ENCODE measurements around the gene ACSL1. TPM values are rescaled to one million over a fixed set of nuclear protein-coding genes. Genes with fewer than 3 reads are reported as not detected.
"Not testable (repeated sequence)": the region's sequence is repeated elsewhere in the genome, so short reads cannot be mapped to it uniquely, and the experiment has no call there.

Gene ACSL1
- total RNA-seq, 1 donor = 57.5 TPM

DNA sequence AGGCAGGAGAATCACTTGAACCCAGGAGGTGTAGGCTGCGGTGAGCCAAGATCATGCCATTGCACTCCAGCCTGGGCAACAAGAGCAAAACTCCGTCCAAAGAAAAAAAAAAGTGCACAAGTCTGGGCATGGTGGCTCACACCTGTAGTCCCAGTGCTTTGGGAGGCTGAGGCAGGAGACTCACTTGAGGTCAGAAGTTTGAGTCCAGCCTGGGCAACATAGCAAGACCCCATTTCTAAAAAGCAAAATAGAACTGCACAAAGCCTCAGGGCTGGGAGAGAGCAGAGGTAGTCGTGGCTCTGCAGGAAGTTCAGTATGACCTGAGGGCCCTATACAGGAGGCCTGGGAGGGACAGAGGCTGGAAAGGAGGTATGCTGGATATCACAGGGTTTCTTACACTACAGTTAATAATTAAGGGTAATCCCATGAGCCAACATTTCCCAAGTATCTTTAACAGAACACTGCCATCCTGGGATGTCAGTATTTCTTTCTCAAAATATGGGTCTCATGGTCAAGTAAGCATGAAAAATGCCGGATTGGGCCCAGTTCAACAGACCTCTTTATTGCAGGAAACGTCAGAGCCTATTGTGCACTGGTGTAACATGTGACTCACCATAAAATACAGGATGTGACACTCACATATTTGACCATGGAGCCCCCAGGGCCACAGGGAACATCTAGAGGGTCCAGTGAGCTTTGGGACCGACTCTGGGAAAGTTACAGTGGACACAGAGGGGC lies 37.8 kb downstream of the ACSL1 start:
- Histone ChIP-seq H4K20me1 (ENCODE audit: insufficient read depth, low read length) (no peaks in the 10 kb centered on the region), H3K27me3 (ENCODE audit: insufficient read depth, low read length) (no peaks in the 10 kb centered on the region), H3K4me1 (ENCODE audit: insufficient read depth, low read length) (peaks cover 7% of the 10 kb centered on the region), H3K9me3 (ENCODE audit: low read depth, low read length) (no peaks in the 10 kb centered on the region), H3K79me2 (ENCODE audit: insufficient read depth, low read length) (no peaks in the 10 kb centered on the region), H2AFZ (ENCODE audit: low read length) (no peak overlapping the region), H3K36me3 (ENCODE audit: insufficient read depth, low read length) (peaks cover 10% of the 10 kb centered on the region), H3K27ac (ENCODE audit: low read depth, low read length) (no peak overlapping the region), H3K4me2 (ENCODE audit: insufficient read depth, low read length) (no peak overlapping the region), H3K4me3 (ENCODE audit: insufficient read depth, low read length) (no peak overlapping the region)
- DNase-seq (ENCODE audit: insufficient read length, low spot score, missing footprints) = no peak
- TF ChIP-seq, protein P1, sequence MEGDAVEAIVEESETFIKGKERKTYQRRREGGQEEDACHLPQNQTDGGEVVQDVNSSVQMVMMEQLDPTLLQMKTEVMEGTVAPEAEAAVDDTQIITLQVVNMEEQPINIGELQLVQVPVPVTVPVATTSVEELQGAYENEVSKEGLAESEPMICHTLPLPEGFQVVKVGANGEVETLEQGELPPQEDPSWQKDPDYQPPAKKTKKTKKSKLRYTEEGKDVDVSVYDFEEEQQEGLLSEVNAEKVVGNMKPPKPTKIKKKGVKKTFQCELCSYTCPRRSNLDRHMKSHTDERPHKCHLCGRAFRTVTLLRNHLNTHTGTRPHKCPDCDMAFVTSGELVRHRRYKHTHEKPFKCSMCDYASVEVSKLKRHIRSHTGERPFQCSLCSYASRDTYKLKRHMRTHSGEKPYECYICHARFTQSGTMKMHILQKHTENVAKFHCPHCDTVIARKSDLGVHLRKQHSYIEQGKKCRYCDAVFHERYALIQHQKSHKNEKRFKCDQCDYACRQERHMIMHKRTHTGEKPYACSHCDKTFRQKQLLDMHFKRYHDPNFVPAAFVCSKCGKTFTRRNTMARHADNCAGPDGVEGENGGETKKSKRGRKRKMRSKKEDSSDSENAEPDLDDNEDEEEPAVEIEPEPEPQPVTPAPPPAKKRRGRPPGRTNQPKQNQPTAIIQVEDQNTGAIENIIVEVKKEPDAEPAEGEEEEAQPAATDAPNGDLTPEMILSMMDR (IDR thresholded peaks at IDR 0.05; ENCODE audit: extremely low read depth, low read depth, low read length) = no peak

DNA sequence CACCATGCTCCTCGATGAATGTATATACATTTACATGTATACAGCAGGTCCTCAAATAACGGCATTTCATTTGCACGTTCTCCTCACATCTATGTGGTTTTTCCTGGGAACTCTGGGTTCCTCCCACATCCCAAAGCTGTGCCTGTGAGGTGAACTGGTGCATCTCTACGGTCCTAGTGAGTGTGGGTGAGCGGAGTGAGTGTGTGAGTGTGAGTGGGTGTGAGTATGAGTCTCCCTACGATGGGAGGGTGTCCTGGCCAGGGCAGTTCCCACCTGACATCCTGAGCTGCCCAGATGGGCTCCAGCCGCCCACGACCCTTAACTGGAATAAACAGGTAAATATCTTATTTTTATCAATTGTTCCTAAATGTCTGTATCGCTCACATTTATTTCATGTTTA lies 40.0 kb downstream of the ACSL1 start:
- no peak overlapping the region for H3K27ac ChIP-seq (ENCODE audit: low read depth, low read length)
- no peak overlapping the region for H3K4me3 ChIP-seq (ENCODE audit: insufficient read depth, low read length)
- peaks cover 10% of the 10 kb centered on the region for H3K36me3 ChIP-seq (ENCODE audit: insufficient read depth, low read length)
- no peak for DNase-seq (ENCODE audit: insufficient read length, low spot score, missing footprints)
- no peaks in the 10 kb centered on the region for H4K20me1 ChIP-seq (ENCODE audit: insufficient read depth, low read length)
- no peak overlapping the region for H3K4me2 ChIP-seq (ENCODE audit: insufficient read depth, low read length)
- TF ChIP-seq, protein P1 (IDR thresholded peaks at IDR 0.05; ENCODE audit: extremely low read depth, low read depth, low read length) = no peak
- H3K4me1 ChIP-seq (ENCODE audit: insufficient read depth, low read length) = no peaks in the 10 kb centered on the region
- H2AFZ ChIP-seq (ENCODE audit: low read length) = no peak overlapping the region
- no peaks in the 10 kb centered on the region for H3K27me3 ChIP-seq (ENCODE audit: insufficient read depth, low read length)
- H3K79me2 ChIP-seq (ENCODE audit: insufficient read depth, low read length) = no peaks in the 10 kb centered on the region
- no peaks in the 10 kb centered on the region for H3K9me3 ChIP-seq (ENCODE audit: low read depth, low read length)

DNA sequence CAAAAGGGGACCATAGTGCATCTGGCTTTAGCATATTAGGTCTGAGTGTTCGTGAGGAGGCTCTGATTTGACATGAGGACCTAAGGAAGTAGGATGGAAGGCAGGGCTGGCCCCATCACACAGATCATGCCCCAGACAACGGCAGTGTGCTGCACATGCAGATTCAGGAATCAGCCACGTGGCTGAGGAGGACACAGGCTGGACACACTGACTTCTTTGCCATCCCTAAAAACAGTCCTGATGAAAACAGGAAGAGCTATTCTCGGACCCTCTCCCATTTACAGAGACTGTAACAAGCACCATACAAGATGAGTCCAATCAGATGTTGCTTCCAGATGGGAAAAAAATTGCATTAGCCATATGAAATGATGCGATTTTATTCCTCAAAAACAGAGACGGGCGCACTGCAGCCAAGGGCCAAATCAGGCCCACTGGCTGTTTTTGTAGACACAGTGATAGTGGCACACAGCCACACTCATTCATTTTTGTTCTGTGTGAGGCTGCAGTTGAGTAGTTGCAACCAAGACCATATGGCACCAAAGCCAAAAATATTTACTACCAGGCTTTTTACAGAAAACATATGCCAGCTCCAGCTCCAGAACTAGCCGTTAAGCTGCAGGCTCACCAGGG lies 41.0 kb downstream of the ACSL1 start:
- Histone ChIP-seq H3K4me2 (ENCODE audit: insufficient read depth, low read length) (no peak overlapping the region), H3K9me3 (ENCODE audit: low read depth, low read length) (no peaks in the 10 kb centered on the region), H3K27me3 (ENCODE audit: insufficient read depth, low read length) (no peaks in the 10 kb centered on the region), H3K79me2 (ENCODE audit: insufficient read depth, low read length) (no peaks in the 10 kb centered on the region), H3K4me3 (ENCODE audit: insufficient read depth, low read length) (no peak overlapping the region), H3K27ac (ENCODE audit: low read depth, low read length) (no peak overlapping the region), H3K4me1 (ENCODE audit: insufficient read depth, low read length) (no peaks in the 10 kb centered on the region), H4K20me1 (ENCODE audit: insufficient read depth, low read length) (no peaks in the 10 kb centered on the region), H3K36me3 (ENCODE audit: insufficient read depth, low read length) (peaks cover 10% of the 10 kb centered on the region), H2AFZ (ENCODE audit: low read length) (no peak overlapping the region)
- no peak for DNase-seq (ENCODE audit: insufficient read length, low spot score, missing footprints)
- TF ChIP-seq, protein P1 (IDR thresholded peaks at IDR 0.05; ENCODE audit: extremely low read depth, low read depth, low read length) = no peak

DNA sequence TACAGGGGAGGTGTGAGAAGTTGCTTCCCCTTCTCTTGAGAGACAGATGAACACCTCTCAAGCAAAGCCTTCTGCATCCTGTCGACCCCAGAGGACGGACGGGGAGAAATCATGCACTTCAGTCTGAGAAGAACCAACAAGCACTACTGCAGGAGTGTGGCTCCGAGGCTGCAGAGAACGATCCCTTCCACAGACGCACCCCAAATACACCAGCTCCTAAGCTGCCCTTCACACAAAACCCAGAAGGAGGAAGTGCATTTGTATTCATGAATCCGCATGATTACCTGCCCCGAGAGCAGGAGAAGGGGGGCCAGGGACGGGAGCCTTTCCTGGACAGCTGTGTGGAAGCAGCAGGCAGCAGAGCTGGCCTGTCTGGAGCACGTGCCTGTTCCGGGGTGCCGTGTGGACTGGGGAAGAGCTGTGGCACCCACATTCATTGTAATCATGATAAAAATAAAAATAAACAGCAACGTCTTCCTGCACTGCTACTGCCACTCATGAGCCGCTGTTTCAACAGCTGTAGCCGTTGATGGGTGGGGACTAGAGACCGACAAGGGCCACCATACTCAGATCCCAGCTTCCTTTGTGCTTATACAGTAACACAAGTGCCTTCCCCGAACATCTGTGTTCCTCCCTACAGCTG lies 42.9 kb downstream of the ACSL1 start:
- Histone ChIP-seq H2AFZ (ENCODE audit: low read length) (no peak overlapping the region), H4K20me1 (ENCODE audit: insufficient read depth, low read length) (no peaks in the 10 kb centered on the region), H3K36me3 (ENCODE audit: insufficient read depth, low read length) (peaks cover 8% of the 10 kb centered on the region), H3K4me1 (ENCODE audit: insufficient read depth, low read length) (no peaks in the 10 kb centered on the region), H3K4me2 (ENCODE audit: insufficient read depth, low read length) (no peak overlapping the region), H3K4me3 (ENCODE audit: insufficient read depth, low read length) (no peak overlapping the region), H3K9me3 (ENCODE audit: low read depth, low read length) (no peaks in the 10 kb centered on the region), H3K79me2 (ENCODE audit: insufficient read depth, low read length) (no peaks in the 10 kb centered on the region), H3K27ac (ENCODE audit: low read depth, low read length) (no peak overlapping the region), H3K27me3 (ENCODE audit: insufficient read depth, low read length) (no peaks in the 10 kb centered on the region)
- no peak for DNase-seq (ENCODE audit: insufficient read length, low spot score, missing footprints)
- TF ChIP-seq, protein P1 (IDR thresholded peaks at IDR 0.05; ENCODE audit: extremely low read depth, low read depth, low read length) = no peak

DNA sequence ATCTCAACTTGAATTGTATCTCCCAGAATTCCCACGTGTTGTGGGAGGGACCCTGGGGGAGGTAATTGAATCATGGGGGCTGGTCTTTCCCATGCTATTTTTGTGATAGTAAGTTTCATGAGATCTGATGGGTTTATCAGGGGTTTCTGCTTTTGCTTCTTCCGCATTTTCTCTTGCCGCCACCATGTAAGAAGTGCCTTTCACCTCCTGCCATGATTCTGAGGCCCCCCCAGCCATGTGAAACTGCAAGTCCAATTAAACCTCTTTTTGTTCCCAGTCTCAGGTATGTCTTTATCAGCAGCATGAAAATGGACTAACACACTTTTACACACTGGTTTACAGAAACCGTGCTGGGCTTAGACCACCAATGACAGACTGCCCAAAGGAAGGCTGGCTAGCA lies 46.6 kb downstream of the ACSL1 start:
- not testable (repeated sequence) for H4K20me1 ChIP-seq (ENCODE audit: insufficient read depth, low read length); DNase-seq (ENCODE audit: insufficient read length, low spot score, missing footprints); H3K27me3 ChIP-seq (ENCODE audit: insufficient read depth, low read length); H2AFZ ChIP-seq (ENCODE audit: low read length); H3K79me2 ChIP-seq (ENCODE audit: insufficient read depth, low read length); H3K9me3 ChIP-seq (ENCODE audit: low read depth, low read length); H3K4me3 ChIP-seq (ENCODE audit: insufficient read depth, low read length); H3K27ac ChIP-seq (ENCODE audit: low read depth, low read length); H3K4me2 ChIP-seq (ENCODE audit: insufficient read depth, low read length); H3K4me1 ChIP-seq (ENCODE audit: insufficient read depth, low read length)
- H3K36me3 ChIP-seq (ENCODE audit: insufficient read depth, low read length) = peaks cover 12% of the 10 kb centered on the region
